OCI-LY3 (cell line): ENCODE results near the gene AXIN1.

Experiments
- CTCF ChIP-seq: fragments of 200-600, 300-600 bp; sonication (generic); IDR thresholded peaks from 2 replicates; pipeline ENCODE4 v1.5.1; 2014; ENCODE audit warnings: antibody characterized with exemption, low read length, low read depth
- EZH2phosphoT487 ChIP-seq: fragments of 200-600 bp; shearing (Covaris generic); IDR thresholded peaks from 2 replicates; pipeline ENCODE4 v1.6.1; 2018; ENCODE audit warnings: antibody characterized with exemption, mixed run types, low read depth

GRCh38 chr16:306911-307370 lies 45.6 kb downstream of the AXIN1 start:
- TF ChIP-seq CTCF = no peak
- no peak for TF ChIP-seq EZH2phosphoT487
